HG02840 (cell line): Measurements from ENCODE around the gene CLHC1.
"Not testable (repeated sequence)": the region's sequence is repeated elsewhere in the genome, so short reads cannot be mapped to it uniquely, and the experiment has no call there.

ENCODE experiments used
- ATAC-seq: cut with Tn5 transposase; IDR thresholded peaks from one replicate; pipeline ENCODE4 v1.9.1; 2021; ENCODE audit warnings: mild to moderate bottlenecking, moderate library complexity, moderate number of reproducible peaks; ENCODE audit not compliant: unreplicated experiment, low FRiP score

Gene CLHC1

GRCh38 chr2:55155206-55155605, 76.9 kb downstream of the CLHC1 start:
- ATAC-seq = no peak

DNA sequence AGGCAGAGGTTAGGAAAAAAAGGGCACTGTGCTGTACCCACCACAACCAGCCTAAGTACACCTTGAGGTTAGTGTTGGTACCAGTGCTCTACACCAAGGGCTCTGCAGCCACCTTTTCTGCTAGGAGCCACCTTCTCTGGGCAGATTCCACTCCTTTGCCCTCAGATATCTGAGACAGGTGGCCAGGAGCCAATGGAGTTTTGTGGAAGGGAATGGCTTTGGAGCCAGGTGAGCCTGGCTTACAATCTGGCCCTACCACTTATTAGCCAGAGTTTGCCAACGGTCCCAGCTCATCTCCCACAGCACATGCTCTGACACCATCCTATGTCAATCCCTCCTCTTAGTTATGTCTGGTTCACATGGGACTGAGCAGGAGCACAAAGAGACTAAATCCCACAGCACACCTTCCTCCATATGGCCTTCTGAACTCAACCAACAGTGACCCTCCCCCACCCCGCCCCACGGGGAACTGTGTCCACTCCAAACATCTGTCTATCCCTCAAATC, 77.5 kb downstream of the CLHC1 start:
- ATAC-seq = no peak

DNA sequence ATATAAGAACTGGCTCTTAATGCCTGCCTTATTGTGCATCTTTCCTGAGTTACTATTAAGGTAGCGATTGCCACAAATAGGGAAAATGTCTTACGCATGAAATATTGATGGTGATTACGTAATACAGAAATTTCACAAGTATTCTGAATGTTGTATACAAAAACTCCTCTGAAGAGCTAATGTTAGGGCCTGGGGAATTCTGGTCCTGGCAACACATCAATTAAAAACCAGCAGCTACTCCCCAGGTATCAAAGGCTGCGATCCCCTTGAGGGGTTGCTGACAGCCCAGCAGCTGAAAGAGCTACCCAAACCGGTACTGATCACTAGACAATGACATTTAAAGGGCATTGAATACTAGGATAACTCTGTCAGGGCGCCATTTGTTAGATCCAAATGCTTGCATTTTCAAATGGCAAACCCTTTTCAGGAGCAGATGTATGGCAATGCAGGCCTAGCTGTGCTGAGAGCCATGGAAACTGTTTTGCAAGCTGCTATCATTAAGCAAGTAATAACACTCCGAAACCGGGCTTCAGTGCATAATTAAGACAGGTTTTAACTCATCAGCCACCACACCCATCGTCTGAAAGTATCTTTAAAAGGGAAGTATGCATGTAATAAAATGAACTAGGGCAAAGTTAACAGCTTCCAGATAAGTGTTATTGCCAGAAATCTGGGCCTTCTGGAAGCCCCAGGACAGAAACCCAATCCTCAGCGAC, 78.4 kb downstream of the CLHC1 start:
- ATAC-seq = no peak

GRCh38 chr2:55152475-55153412, 79.3 kb downstream of the CLHC1 start:
- ATAC-seq = no peak

- no peak for ATAC-seq
Observed at GRCh38 chr2:55151733-55152433, 80.2 kb downstream of the CLHC1 start.

- no peak for ATAC-seq
Observed at GRCh38 chr2:55150834-55151233, 81.3 kb downstream of the CLHC1 start.

DNA sequence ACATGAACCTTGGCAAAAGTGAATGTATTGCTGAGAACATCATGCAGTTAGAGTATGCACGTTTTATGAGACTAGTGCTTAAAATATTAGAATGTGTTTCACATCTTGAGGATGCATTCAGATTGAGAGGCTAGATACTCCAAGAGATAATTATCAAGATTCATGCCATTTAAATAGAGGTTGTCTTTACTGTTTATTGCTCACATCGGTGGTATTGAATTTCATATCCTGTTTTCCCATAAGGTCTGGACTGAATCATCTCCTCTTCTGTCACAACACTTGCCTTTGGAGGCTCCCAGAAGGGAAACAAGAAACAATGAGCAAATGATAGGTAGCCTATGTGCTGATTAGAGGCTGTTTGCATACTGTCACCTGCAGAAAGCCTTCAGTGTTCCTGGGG, 83.8 kb downstream of the CLHC1 start:
- ATAC-seq = no peak

- no peak for ATAC-seq
Observed at GRCh38 chr2:55147531-55147930, 84.6 kb downstream of the CLHC1 start.

- ATAC-seq = no peak
Observed at GRCh38 chr2:55147041-55147440, 85.1 kb downstream of the CLHC1 start.

GRCh38 chr2:55146263-55146662, 85.8 kb downstream of the CLHC1 start:
- ATAC-seq = no peak

GRCh38 chr2:55144922-55145820, 86.9 kb downstream of the CLHC1 start:
- no peak for ATAC-seq

DNA sequence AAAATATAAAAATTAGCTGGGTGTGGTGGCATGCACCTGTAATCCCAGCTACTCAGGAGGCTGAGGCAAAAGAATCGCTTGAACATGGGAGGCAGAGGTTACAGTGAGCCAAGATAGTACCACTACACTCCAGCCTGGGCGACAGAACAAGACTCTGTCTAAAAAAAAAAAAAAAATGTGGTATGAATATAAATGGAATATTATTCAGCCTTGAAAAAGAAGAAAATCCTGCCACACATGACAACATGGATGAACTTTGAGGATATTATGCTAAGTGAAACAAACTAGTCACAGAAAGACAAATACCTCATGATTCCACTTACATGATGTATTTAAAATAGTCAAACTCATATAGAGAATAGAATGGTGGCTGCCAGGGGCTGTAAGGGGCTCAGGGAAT, 88.4 kb downstream of the CLHC1 start:
- ATAC-seq = not testable (repeated sequence)

- no peak for ATAC-seq
Observed at GRCh38 chr2:55142518-55142917, 89.6 kb downstream of the CLHC1 start.

DNA sequence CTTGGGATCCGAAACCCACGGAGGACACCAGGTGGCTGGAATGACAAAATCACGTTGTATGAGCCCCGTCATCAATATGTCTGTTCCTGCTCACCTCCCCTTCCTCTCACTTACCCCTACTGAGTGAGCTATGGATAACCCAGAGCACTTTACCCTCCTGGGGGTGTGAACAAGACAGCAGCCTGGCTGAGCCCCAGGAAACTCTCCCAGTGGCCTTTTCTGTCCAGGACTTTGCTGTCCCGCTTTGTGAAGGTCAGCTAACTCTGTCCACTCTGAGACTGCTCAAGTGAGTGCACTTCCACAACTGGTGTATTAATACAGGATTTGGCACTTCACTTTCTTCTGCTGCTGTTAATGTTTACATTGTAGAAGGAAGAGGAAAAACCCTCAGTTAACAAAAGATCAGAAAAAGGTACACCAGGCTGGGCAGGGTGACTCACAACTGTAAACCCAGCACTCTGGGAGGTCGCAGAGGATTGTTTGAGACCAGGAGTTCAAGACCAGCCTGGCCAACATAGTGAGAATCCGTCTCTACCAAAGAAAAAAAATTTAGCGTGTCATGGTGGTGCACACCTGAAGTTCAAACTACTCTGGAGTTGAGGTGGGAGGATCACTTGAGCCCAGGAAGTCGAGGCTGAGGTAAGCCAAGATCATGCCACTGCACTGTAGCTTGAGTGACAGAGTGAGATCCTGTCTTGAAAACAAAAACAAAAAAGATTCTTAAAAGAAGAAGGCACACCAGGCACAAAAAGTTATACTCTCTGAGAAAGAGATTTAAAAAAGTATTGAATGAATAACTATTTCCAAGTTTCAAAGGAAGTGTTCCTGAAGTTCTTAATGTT, 90.3 kb downstream of the CLHC1 start:
- no peak for ATAC-seq

DNA sequence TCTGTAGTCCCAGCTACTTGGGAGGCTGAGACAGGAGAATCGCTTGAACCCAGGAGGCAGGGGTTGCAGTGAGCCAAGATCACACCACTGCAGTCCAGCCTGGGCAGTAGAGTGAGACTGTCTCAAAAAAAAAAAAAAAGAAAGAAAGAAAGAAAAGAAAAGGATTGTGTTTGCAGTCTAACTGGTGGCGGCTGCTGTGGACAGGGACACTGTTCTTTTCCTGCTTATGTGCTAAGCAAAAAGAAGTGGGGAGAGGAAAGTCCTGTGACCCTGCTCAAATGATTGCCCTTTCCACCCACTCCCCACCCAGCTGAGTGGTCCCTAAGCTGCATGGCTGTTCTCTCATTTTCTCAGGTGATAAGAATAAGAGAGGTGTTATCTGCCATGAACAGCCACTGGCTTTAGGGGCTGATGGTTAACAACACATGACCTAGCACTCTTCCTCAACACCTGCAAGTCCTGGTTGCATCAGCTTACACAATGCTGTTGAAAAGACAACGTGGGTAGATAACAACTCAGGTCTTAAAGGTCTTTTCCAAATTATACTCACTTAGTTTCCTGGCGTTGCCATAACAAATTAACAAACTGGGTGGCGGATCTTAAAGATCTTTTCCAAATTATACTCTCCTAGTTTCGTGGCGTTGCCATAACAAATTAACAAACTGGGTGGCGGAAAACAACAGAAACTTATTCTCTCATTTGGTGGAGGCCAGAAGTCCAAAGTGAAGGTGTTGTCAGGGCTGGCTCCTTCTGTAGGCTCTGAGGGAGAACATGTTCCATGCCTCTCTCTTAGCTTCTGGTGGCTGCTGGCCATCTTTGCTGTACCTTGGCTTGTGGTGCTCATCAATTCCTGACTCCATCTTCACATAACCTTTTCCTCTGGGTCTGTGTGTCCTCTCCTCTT, 91.5 kb downstream of the CLHC1 start:
- no peak for ATAC-seq

- no peak for ATAC-seq
Observed at GRCh38 chr2:55139305-55139704, 92.8 kb downstream of the CLHC1 start.

GRCh38 chr2:55138882-55139229, 93.2 kb downstream of the CLHC1 start:
- no peak for ATAC-seq
